Brain microvascular endothelial cell (primary cell): ENCODE results near the gene ACAP3.

ENCODE experiments used
- DNase-seq: peaks from one replicate; pipeline ENCODE4 v3.0.0-alpha.2; 2020
- H3K27ac ChIP-seq: fragments of 250-450 bp; sonication (Bioruptor Pico); 2 replicates; pipeline ENCODE4 v1.5.1; 2020; ENCODE audit warnings: mild to moderate bottlenecking, moderate library complexity
- H3K27me3 ChIP-seq: fragments of 250-450 bp; sonication (Bioruptor Pico); replicated peaks from 2 replicates; pipeline ENCODE4 v1.5.1; 2020; ENCODE audit warnings: mild to moderate bottlenecking
- H3K36me3 ChIP-seq: fragments of 250-450 bp; sonication (Bioruptor Pico); replicated peaks from 2 replicates; pipeline ENCODE4 v1.5.1; 2020; ENCODE audit warnings: mild to moderate bottlenecking
- H3K4me3 ChIP-seq: 2 replicates; pipeline ENCODE4 v1.5.1; 2011; ENCODE audit warnings: low read depth, mild to moderate bottlenecking, control low read depth, low read length, moderate library complexity
- CTCF ChIP-seq: IDR thresholded peaks from 2 replicates; pipeline ENCODE4 v1.5.1; 2011; ENCODE audit warnings: low read depth, mild to moderate bottlenecking, moderate library complexity, low read length, control low read depth, inconsistent platforms; ENCODE audit errors: missing control alignments
- in situ Hi-C: cut with HindIII; loops from 2 replicates; pipeline ENCODE4 v1.10.0; 2017; ENCODE audit warnings: low sequenced_read_pairs, low pct_ligation_motif_present

ACAP3 gene

GRCh38 chr1:1299686-1300351 is 7.9 kb downstream of the ACAP3 start:
- no peak for DNase-seq
- peak; percentile 65 for TF ChIP-seq CTCF
- Histone ChIP-seq H3K36me3 (peaks cover 2% of the 10 kb centered on the region), H3K27me3 (no peaks in the 10 kb centered on the region), H3K27ac (no peak overlapping the region), H3K4me3 (no peak overlapping the region)
- in situ Hi-C loops: no loop called here

DNA sequence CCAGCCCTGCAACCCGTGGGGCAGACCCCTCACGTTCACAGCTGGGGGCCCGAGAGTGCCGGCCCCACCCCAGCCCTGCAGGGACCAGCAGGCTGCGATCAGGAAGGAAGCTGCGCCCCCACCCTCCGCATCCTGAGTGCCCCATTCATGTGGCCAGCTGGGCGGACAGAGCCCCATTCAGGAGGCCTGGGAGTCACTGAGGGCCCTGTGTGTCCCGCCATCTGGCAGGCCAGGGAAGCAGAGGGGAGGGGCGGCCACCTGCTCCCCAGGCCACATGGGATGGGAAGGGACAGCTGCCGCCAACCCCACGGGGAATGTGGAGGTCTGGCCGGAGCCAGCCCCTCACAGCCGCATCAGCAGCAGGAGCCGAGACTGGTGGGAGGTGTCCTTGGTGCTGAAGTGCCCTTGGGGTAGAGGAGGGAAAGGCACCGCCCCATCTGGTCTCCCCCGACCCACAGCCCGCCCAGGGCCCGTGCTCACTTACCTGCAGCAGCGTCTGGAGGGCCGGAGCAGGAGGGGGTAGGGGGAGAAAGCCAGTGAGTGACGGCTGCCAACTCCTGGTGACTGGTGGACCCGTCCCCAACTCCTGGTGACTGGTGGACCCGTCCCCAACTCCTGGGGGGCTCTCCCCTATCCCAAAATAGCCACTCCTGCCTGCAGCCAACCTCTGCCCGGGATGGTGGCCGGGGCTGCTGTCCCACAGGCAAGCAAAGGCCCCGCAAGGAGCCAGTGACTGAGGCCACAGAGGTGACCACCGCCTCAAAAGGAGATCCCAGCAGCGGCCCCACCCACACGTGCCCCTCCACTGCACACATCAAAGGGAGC is 8.7 kb downstream of the ACAP3 start:
- no peak for DNase-seq
- Histone ChIP-seq H3K36me3 (peaks cover 2% of the 10 kb centered on the region), H3K27ac (no peak overlapping the region), H3K27me3 (no peaks in the 10 kb centered on the region), H3K4me3 (no peak overlapping the region)
- in situ Hi-C loops: no loop called here
- TF ChIP-seq CTCF: no peak

- H3K4me3 ChIP-seq: no peak overlapping the region
- TF ChIP-seq CTCF: no peak
- in situ Hi-C loops: no loop called here
- H3K27me3 ChIP-seq: no peaks in the 10 kb centered on the region
- DNase-seq: no peak
- H3K36me3 ChIP-seq: peaks cover 5% of the 10 kb centered on the region
- H3K27ac ChIP-seq: no peak overlapping the region
Observed at GRCh38 chr1:1297802-1298424, 9.8 kb downstream of the ACAP3 start.

DNA sequence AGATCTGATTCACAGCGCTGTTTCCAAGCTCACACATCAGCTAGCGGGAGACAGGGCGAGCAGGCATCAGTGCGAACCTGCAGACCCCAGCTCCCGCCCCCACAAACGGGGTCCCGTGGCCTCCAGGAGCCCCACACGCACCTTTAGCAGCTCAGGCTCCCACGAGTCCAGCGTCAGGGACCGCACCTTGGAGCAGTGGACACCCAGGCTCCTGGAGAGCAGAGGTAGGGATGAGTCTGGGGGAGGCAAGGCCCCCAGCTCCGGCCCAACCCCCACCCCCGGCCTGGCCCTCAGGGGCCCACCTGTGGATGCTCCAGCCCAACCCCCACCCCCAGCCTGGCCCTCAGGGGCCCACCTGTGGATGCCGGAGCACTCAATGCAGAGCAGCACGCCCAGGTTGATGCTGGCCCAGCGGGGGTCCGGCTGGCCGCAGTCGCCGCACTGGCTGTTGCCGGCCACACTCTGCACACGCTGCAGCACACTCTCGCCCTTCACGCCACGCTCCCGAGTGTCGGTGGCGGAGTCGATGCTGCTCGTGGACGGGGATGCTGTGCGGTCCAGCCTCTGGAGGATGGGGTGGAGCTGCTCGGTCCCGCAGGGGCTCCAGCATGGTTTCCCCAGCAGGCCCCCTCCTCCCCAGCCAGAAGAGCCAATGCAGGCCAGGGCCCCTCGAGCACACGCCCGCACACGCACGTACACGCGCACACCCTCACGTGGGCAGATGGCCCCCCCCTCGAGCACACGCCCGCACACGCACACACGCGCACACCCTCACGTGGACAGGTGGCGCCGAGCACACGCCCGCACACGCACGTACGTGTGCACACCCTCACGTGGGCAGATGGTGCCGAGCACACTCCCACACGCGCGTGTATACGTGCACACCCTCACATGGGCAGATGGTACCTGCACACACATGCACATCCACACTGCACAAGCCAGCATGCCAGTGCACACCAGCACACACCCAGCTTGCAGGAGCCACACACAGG is 11.4 kb downstream of the ACAP3 start:
- in situ Hi-C loops: no loop called here
- H3K36me3 ChIP-seq: peaks cover 5% of the 10 kb centered on the region
- no peak for DNase-seq
- H3K27ac ChIP-seq: no peak overlapping the region
- H3K4me3 ChIP-seq: no peak overlapping the region
- no peaks in the 10 kb centered on the region for H3K27me3 ChIP-seq
- no peak for TF ChIP-seq CTCF

DNA sequence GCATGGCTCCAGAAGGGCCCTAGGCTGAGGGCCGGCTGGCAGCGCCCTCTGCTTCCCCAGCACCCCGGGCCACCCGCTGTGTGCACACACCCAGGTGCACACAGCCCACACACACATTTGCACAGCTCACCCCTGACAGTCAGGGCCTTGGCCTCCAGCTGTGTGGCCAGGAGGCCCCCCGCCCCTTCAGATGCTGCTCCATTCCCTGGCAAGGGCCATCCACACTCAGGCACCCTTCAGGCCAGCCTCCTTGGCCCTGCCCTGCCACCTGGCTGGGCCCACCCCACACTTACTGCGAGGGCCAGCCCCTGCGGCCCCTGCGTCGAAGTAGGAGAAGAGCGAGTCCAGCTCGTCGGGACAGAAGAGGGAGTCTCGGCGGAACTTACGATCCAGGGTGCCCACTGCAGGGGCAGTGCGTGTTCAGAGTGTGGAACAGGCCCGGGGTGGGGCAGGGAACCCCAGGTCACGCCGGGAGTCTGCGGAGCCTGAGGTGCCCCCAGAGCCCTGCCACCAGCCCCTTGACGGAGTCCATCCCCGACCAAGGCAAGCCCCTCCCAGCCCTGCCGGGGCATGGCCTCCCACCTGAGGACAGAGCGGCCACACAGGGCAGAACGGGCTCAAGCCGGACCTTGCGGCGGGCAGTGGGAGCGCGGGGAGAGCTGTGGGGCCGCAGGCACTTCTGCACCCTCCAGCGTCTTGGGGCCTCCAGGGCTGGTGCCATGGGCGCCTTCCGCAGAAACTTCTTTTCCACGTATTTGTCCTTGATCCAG is 12.4 kb downstream of the ACAP3 start:
- in situ Hi-C loops: no loop called here
- no peak for TF ChIP-seq CTCF
- H3K27me3 ChIP-seq: no peaks in the 10 kb centered on the region
- no peak overlapping the region for H3K27ac ChIP-seq
- H3K4me3 ChIP-seq: no peak overlapping the region
- no peak for DNase-seq
- H3K36me3 ChIP-seq: peaks cover 5% of the 10 kb centered on the region
